Activated B cell treated with CpG ODN at 0.5 μM for 24 hours (primary cell): ENCODE measurements around the gene RABL2A. TPM values are rescaled to one million over a fixed set of nuclear protein-coding genes. Genes with fewer than 3 reads are reported as not detected.
"Not testable (repeated sequence)": the region's sequence is repeated elsewhere in the genome, so short reads cannot be mapped to it uniquely, and the experiment has no call there.

Experiments used
- ATAC-seq: fragments of 200-7000 bp; cut with Tn5 transposase; one replicate; pipeline ENCODE4 v1.10.0; 2021; ENCODE audit warnings: low read depth, mild to moderate bottlenecking, moderate library complexity
- CTCF ChIA-PET: fragments of 350-600 bp; sonication (Branson Sonifier 250); formaldehyde crosslinking; loops from one replicate; lab custom pipeline; 2021; ENCODE audit warnings: antibody characterized with exemption; lab: Charles Lee
- POLR2A ChIA-PET: fragments of 350-600 bp; sonication (Branson Sonifier 250); formaldehyde crosslinking; loops from one replicate; lab custom pipeline; 2021; ENCODE audit warnings: antibody characterized with exemption; lab: Charles Lee
- DNase-seq: peaks from one replicate; pipeline ENCODE4 v3.0.0; 2022
- H3K27ac Mint-ChIP-seq: one replicate; pipeline ENCODE4 v1.8.0; 2020; ENCODE audit warnings: mixed read lengths
- H3K27me3 Mint-ChIP-seq: one replicate; pipeline ENCODE4 v1.8.0; 2021; ENCODE audit warnings: mixed read lengths
- H3K36me3 Mint-ChIP-seq: one replicate; pipeline ENCODE4 v1.8.0; 2021; ENCODE audit warnings: low read depth, mixed read lengths
- H3K4me1 Mint-ChIP-seq: one replicate; pipeline ENCODE4 v1.8.0; 2021; ENCODE audit warnings: mixed read lengths
- H3K4me3 Mint-ChIP-seq: one replicate; pipeline ENCODE4 v1.8.0; 2020; ENCODE audit warnings: mild to moderate bottlenecking, mixed read lengths
- H3K9me3 Mint-ChIP-seq: one replicate; pipeline ENCODE4 v1.8.0; 2020; ENCODE audit warnings: mixed read lengths
- intact Hi-C: fragments of 100-400 bp; cut with micrococcal nuclease; formaldehyde crosslinking; loops from one replicate; pipeline ENCODE4 v1.15.1; 2024
- total RNA-seq: library from RNA; stranded (reverse); gene quantifications from 2 replicates; pipeline ENCODE4 v1.2.3, GENCODE V29; 2022
- TF ChIP-seq, protein P1 (sequence below): fragments of 200-600 bp; IDR thresholded peaks from one replicate; pipeline ENCODE4 v1.8.0; 2022; ENCODE audit warnings: antibody characterized with exemption, mild to moderate bottlenecking

The RABL2A gene
- total RNA-seq, 1 donor from 2014 or later: 47.1 TPM

GRCh38 chr2:113597164-113597563 is 29.9 kb upstream of the RABL2A start:
- not testable (repeated sequence) for H3K4me1 Mint-ChIP-seq, ATAC-seq, H3K36me3 Mint-ChIP-seq

GRCh38 chr2:113597572-113597971 is 29.5 kb upstream of the RABL2A start:
- H3K27me3 Mint-ChIP-seq, POLR2A ChIA-PET, CTCF ChIA-PET, DNase-seq, H3K27ac Mint-ChIP-seq, H3K4me1 Mint-ChIP-seq, H3K9me3 Mint-ChIP-seq, H3K36me3 Mint-ChIP-seq, ATAC-seq, H3K4me3 Mint-ChIP-seq, intact Hi-C loops: not testable (repeated sequence)

More at GRCh38 chr2:113597164-113597563, 29.9 kb upstream of the RABL2A start:
- intact Hi-C loops, H3K27ac Mint-ChIP-seq, POLR2A ChIA-PET, H3K9me3 Mint-ChIP-seq, H3K27me3 Mint-ChIP-seq, H3K4me3 Mint-ChIP-seq, DNase-seq, CTCF ChIA-PET: not testable (repeated sequence)

DNA sequence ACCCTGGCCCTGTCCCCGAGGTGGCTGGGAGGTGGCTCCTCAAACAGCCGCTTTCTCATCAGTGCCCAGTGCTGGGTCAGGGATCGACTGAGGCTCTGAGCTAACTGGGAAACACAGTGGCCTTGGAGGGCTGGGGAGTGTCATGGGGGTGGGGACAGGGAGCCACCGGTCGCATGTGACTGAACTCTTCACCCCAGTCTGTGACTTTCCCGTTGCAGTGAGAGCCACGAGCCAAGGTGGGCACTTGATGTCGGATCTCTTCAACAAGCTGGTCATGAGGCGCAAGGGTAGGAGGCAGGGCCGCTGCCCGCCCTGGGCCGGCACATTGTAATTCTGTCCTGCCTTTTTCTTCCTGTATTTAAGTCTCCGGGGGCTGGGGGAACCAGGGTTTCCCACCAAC is 28.9 kb upstream of the RABL2A start:
- DNase-seq, H3K27ac Mint-ChIP-seq, ATAC-seq, H3K4me1 Mint-ChIP-seq, intact Hi-C loops, H3K9me3 Mint-ChIP-seq, H3K27me3 Mint-ChIP-seq, H3K4me3 Mint-ChIP-seq, H3K36me3 Mint-ChIP-seq, CTCF ChIA-PET, POLR2A ChIA-PET: not testable (repeated sequence)

GRCh38 chr2:113598738-113599137 is 28.3 kb upstream of the RABL2A start:
- H3K27me3 Mint-ChIP-seq, ATAC-seq: not testable (repeated sequence)

DNA sequence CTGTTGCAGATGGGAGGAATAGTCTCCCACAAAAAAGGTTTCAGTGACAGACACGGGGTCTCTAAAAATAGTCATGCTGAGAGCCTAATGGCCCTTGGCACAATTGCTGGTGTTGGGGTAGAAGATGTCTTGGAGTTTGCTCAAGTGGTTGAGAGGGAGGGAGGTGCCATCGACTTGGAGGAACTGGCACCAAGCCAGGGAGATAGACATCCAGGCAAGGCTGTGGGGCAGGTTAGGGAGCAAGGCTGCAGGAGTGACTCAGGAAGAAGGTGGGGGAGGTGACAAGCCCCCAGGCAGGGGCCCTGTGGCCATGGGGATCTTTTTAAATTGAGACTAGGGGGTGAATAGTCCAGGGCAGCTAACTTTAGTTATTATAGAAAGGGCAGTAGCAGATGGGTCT is 27.9 kb upstream of the RABL2A start:
- intact Hi-C loops, H3K27ac Mint-ChIP-seq, DNase-seq, CTCF ChIA-PET, H3K27me3 Mint-ChIP-seq, H3K4me3 Mint-ChIP-seq, ATAC-seq, POLR2A ChIA-PET, H3K4me1 Mint-ChIP-seq, H3K9me3 Mint-ChIP-seq, H3K36me3 Mint-ChIP-seq: not testable (repeated sequence)

More at GRCh38 chr2:113598738-113599137, 28.3 kb upstream of the RABL2A start:
- H3K27ac Mint-ChIP-seq, H3K9me3 Mint-ChIP-seq, CTCF ChIA-PET, DNase-seq, H3K4me3 Mint-ChIP-seq, H3K4me1 Mint-ChIP-seq, intact Hi-C loops, POLR2A ChIA-PET, H3K36me3 Mint-ChIP-seq: not testable (repeated sequence)

GRCh38 chr2:113602040-113602769 is 24.9 kb upstream of the RABL2A start:
- H3K27ac Mint-ChIP-seq, ATAC-seq, H3K9me3 Mint-ChIP-seq, CTCF ChIA-PET, H3K4me3 Mint-ChIP-seq, H3K27me3 Mint-ChIP-seq, H3K36me3 Mint-ChIP-seq: not testable (repeated sequence)
- peak; percentile 44 for DNase-seq
- POLR2A ChIA-PET: interaction anchor here (0.6 kb wide), 2 partner anchors 9 to 97 kb away, joined by 3 to 5 read pairs; no protein-coding TSS in a partner anchor
- peaks cover 13% of the 10 kb centered on the region for H3K4me1 Mint-ChIP-seq
- intact Hi-C loops: loop anchor here (2.0 kb wide), 1 partner anchor 99 kb away; no protein-coding TSS in a partner anchor

DNA sequence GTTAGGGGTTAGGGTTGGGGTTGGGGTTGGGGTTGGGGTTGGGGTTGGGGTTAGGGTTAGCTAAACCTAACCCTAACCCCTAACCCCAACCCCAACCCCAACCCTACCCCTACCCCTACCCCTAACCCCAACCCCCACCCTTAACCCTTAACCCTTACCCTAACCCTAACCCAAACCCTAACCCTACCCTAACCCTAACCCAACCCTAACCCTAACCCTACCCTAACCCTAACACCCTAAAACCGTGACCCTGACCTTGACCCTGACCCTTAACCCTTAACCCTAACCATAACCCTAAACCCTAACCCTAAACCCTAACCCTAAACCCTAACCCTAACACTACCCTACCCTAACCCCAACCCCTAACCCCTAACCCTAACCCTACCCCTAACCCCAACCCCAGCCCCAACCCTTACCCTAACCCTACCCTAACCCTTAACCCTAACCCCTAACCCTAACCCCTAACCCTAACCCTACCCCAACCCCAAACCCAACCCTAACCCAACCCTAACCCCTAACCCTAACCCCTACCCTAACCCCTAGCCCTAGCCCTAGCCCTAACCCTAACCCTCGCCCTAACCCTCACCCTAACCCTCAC is 24.1 kb upstream of the RABL2A start:
- ATAC-seq: peak; percentile 32
- intact Hi-C loops: loop anchor here (2.0 kb wide), 1 partner anchor 98 kb away; no protein-coding TSS in a partner anchor
- Mint-ChIP-seq H3K4me3 (peak overlapping the region; percentile 94), H3K36me3 (peaks cover 1% of the 10 kb centered on the region), H3K27ac (peak overlapping the region; percentile 86), H3K4me1 (peaks cover 13% of the 10 kb centered on the region), H3K9me3 (no peaks in the 10 kb centered on the region), H3K27me3 (no peaks in the 10 kb centered on the region)
- no peak for DNase-seq
- CTCF ChIA-PET: interaction anchor here (1.8 kb wide), 1 partner anchor 97 kb away, joined by 9 read pairs; no protein-coding TSS in a partner anchor
- POLR2A ChIA-PET: interaction anchor here (0.6 to 1.1 kb wide), 3 partner anchors 96 to 153 kb away, joined by 5 to 7 read pairs (median 6); partner anchors contain the start of gene SLC35F5
- TF ChIP-seq, protein P1, sequence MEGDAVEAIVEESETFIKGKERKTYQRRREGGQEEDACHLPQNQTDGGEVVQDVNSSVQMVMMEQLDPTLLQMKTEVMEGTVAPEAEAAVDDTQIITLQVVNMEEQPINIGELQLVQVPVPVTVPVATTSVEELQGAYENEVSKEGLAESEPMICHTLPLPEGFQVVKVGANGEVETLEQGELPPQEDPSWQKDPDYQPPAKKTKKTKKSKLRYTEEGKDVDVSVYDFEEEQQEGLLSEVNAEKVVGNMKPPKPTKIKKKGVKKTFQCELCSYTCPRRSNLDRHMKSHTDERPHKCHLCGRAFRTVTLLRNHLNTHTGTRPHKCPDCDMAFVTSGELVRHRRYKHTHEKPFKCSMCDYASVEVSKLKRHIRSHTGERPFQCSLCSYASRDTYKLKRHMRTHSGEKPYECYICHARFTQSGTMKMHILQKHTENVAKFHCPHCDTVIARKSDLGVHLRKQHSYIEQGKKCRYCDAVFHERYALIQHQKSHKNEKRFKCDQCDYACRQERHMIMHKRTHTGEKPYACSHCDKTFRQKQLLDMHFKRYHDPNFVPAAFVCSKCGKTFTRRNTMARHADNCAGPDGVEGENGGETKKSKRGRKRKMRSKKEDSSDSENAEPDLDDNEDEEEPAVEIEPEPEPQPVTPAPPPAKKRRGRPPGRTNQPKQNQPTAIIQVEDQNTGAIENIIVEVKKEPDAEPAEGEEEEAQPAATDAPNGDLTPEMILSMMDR: no peak

- POLR2A ChIA-PET: interaction anchor here (0.6 to 1.2 kb wide), 4 partner anchors 20 to 152 kb away, joined by 3 to 7 read pairs (median 6); partner anchors contain the start of gene SLC35F5
- H3K27me3 Mint-ChIP-seq, H3K9me3 Mint-ChIP-seq, H3K36me3 Mint-ChIP-seq: not testable (repeated sequence)
- peaks cover 13% of the 10 kb centered on the region for H3K4me1 Mint-ChIP-seq
- H3K4me3 Mint-ChIP-seq: peak overlapping the region; percentile 94
- DNase-seq (peak; percentile 86), ATAC-seq (peak; percentile 89)
- CTCF ChIA-PET: interaction anchor here (1.8 kb wide), 1 partner anchor 97 kb away, joined by 9 read pairs; no protein-coding TSS in a partner anchor
- H3K27ac Mint-ChIP-seq: peak overlapping the region; percentile 93
- intact Hi-C loops: loop anchor here (2.0 kb wide), 2 partner anchors 97 to 287 kb away; partner anchors contain the start of gene ACTR3
These were observed 23.5 kb upstream of the RABL2A start for GRCh38 chr2:113603467-113604084.
